ENCODE results near the gene RAB6B.

Gene RAB6B

DNA sequence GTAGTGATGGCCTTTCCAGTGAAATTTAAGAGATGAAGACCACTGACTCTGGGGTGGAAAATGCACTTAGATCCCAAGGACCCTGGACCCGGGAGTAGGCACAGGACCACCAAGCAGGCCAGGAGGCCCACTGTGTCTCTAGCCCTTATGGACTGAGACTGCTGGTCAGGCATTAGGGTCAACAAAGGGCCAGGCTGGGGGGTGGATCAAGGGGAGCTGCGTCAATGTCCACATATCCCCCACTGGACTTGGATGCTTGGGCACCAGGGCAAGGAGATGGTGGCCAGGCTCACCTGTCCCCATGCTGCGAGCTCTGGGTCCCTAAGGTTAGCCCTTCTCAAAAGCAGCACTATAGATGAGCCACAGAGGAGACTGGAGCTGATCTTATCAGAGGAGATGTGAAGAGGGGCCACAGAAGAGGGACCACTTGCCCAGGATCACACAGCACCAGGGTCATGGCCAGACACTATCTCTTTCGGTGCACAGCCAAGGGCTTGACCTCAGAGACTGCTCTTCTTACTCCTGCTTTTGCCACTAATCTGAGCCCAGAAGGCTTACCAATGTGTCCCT is 14.7 kb downstream of the RAB6B start:
- DNase-seq, result no peak

DNA sequence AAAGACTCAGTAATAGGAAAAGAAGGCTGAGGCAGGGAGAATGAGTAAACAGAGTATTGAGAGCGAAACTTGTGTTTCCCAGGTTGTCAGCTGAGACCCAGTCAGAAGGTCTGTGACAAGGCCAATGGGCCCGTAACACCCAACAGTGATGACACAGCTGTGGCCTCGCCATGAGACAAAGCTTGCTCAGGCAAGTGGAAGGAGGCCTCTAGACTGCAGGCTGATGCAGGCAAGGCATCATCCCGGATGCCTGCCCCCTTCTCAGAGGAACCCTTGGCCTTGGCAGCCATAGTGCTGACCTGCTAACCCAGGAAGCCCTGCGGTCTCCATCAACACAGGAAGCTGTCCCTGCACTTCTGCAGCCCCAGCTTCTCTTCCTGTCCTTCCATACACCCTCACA is 15.4 kb downstream of the RAB6B start:
- peak; percentile 40 for DNase-seq

GRCh38 chr3:133878518-133878917 is 17.2 kb downstream of the RAB6B start:
- DNase-seq, result no peak

- DNase-seq, result no peak
These were observed 18.5 kb downstream of the RAB6B start for GRCh38 chr3:133877221-133877620.

GRCh38 chr3:133874761-133875438 is 20.8 kb downstream of the RAB6B start:
- no peak for DNase-seq

DNA sequence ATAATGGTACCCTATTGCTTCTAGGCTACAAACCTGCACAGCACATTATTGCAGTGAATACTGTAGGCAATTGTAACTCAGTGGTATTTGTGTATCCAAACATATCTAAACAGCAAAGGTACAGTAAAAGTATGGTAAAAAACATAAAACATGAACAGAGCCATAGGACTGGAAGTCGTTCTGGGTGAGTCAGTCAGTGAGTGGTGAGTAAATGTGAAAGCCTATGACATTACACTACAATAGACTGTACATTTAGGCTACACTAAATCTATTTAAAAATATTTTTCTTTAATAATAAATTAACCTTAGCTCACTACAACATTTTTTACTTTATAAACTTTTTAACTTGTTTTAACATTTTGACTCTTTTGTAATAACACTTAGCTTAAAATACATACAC is 21.3 kb downstream of the RAB6B start:
- DNase-seq, result no peak

- DNase-seq, result no peak
These were observed 22.9 kb downstream of the RAB6B start for GRCh38 chr3:133872781-133873180.

GRCh38 chr3:133872161-133872560 is 23.5 kb downstream of the RAB6B start:
- DNase-seq, result no peak

- no peak for DNase-seq
These were observed 24.2 kb downstream of the RAB6B start for GRCh38 chr3:133871368-133872090.

DNA sequence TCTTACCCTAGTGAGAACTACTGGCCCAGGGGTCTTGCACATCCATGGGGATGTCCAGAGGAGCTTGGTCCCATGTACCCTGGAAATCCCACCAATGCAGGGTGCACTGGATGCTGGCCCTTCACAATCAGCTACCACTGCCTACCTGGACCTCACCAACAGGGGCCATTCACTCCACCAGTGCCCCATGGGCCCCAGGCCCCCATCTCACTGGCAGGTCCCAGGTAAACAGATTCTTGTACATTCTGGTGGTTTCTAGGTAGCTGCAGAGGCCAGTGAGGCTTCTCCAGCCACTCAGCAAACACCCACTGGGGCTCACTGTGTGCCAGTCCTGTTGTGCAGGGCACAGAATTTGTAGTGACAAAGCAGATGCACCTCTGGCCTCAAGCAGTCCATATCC is 24.9 kb downstream of the RAB6B start:
- DNase-seq, result no peak

GRCh38 chr3:133869586-133869985 is 26.1 kb downstream of the RAB6B start:
- DNase-seq, result no peak

DNA sequence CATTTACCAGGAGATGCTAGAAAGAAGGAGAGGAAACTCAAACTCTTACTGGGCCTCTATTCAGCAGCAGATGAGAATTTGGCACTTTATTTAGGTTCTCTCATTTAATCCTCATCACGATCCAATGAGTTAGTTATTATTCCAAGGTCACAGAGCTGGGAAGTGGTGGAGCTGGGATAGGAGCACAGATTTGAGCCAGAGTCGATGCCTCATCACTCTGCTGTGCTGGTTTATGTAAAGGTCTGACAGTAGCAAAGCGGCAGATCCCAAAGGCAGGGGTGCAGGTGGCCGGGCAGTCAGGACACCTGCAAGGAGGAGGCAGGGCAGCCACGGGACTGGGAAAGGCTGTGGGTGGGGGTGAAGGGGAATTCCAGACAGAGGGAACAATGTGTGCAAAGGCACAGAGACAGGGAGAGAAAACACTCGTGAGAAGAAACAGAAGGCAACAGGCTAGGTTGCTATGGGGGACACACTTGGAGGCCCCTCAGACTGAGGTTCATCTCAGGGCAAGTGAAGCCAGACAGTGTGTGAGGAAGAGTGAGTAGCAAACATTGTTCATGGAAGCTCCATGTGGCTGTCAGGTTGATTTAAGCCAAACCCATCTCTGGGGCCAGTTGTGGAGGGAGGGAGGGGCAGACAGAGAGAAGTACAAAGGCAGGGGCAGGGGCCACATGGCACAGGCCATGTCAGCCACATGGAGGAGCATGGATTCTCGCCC is 26.8 kb downstream of the RAB6B start:
- DNase-seq, result no peak

GRCh38 chr3:133868186-133868585 is 27.5 kb downstream of the RAB6B start:
- DNase-seq, result no peak

DNA sequence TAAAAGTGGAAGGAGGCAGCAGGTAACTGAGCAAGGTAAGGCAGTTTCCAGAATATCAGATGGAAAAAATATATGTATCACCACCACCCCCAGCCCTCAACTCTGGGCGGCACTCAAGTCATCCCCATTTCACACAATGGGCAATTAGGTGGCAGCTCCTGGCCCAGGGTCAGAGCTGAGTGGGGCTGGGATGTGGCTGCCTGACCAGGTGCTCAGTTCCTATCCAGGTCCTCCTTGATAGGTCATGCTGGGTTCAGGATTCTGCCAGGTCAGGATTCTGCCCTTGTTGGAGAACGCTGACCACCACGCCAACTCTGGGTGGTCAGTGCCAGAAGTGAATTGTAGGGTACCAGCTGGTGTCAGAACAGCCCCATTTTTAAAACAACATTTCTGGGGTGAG is 29.5 kb downstream of the RAB6B start:
- DNase-seq, result no peak

- DNase-seq, result no peak
These were observed 30.4 kb downstream of the RAB6B start for GRCh38 chr3:133865136-133865855.

DNA sequence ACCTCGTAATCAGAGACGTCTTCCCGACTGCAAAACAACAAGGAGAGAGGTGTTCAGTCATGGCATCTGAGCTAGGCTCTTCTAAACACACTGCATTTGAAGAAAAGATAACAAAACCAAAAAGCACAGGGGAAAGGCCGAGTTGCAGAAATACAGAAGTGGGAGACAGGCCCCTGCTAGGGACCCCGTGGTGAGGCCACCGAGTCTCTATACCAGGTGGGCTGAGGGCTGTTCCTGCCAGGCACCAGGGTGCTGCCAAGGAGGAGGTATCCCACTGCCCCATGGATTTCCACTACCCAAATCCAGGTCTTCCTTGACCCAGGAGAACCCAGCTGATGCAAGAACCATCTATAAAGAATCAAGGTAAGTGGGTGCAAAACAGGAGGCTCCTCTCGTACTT is 31.1 kb downstream of the RAB6B start:
- DNase-seq, result no peak

- no peak for DNase-seq
These were observed 31.8 kb downstream of the RAB6B start for GRCh38 chr3:133863911-133864310.

GRCh38 chr3:133862161-133862560 is 33.5 kb downstream of the RAB6B start:
- no peak for DNase-seq

DNA sequence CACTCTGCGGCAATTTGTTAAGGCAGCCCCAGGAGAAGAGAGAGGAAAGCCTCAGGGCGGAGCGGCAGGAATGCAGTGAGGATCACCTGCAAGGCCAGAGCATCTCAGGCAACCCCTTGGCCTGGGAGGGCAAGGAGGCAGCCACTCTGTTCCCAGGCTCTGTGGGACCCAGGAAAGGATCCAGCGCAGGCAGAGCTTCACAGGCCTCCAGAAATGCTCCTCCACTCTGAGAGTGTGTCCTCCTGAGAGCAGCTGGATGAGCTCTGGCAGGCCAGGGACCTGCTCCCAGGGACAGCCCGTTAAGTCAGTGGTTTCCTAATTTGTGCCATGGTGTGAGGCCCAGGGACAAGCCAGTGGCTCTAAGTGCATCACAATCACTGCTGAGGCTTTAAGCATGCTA is 35.2 kb downstream of the RAB6B start:
- no peak for DNase-seq

DNA sequence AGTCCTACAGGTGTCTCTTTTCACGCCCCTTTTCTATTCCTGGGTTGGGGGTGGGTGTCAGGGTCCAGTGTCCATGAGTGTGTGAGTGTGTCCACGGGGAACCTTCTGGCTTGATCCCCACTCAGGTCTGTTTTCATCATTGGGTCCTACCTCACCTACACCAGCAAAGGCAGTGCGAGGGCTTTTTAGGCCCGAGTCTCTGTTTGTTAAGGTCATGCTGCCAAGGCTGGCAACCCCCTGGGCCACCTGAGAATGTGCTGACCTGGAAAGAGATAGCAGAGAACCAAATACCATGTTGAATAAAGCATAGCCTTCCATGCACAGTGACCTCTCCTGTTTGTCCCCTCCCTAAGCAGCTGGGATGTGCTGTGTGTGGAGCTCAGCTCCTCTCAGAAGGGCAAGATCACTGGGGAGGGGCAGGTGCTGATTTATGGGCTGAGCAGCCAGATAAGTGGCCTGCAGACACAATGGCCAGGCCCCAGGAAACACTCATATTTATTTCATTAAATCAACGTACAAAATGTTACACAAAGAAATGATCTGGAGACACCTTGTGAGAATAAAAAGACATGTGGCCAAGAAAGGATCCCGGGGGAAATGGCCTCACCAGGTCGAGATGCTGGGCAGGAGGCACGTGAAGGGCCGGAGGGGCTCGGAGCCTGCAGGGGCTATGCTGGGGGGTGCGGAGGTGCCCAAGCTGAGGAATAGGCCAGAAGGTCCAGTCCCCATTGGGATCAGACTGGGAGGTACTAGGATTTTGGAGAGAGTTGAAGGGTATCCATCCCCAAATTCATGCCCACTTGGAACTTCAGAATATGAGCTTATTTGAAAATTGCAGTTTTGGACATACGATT is 36.1 kb downstream of the RAB6B start:
- DNase-seq, result no peak

- DNase-seq, result no peak
These were observed 37.9 kb downstream of the RAB6B start for GRCh38 chr3:133857767-133858166.

DNA sequence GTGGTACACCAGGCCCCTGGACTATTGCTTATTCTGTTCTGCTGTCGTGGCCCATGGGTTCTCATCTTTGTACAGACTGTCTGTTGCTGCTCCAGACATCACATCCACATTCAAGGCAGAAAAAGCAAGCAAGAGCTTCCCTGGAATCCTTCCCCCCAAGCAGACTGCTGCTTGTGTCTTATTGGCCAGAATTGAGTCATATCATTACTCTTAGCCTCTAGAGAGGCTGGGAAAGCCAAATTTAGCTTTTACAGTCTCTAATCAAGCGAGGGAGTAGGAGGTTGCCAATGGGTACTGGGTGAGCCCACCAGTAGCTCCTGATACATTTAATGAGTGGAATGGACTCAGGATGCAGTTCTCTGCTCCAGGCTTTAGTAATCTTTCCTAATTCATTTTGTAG is 39.4 kb downstream of the RAB6B start:
- no peak for DNase-seq

Data from stimulated activated CD8-positive, alpha-beta memory T cell treated with anti-CD3 and anti-CD28 coated beads, Interleukin-4, amount 100 ng/mL, for 48 hours (primary cell).